Adrenal gland (tissue), 12 donors: ENCODE results near the gene A3GALT2. TPM values are rescaled to one million over a fixed set of nuclear protein-coding genes. Genes with fewer than 3 reads are reported as not detected.

ENCODE experiments used
- DNase-seq, 7 donors: peaks; one replicate each; pipeline ENCODE4 v3.0.0-alpha.2; 2019 to 2020
- H3K27ac ChIP-seq, 5 donors: fragments of 200-600 bp; sonication (generic) in 4 of 5; 1 replicate in 3 of 5; 2 replicates in 2 of 5; pipeline versions ENCODE4 v1.5.1 to v1.8.0; 2016 to 2020; ENCODE audit warnings: mild to moderate bottlenecking in 1 of 5
- H3K27me3 ChIP-seq: fragments of 200-600 bp; 2 replicates; pipeline ENCODE4 v1.8.0; 2021
- H3K36me3 ChIP-seq, 2 donors: fragments of 200-600 bp; replicated peaks in 1 of 2; 1 replicate in 1 of 2; 2 replicates in 1 of 2; pipeline versions ENCODE4 v1.5.1 to v1.8.0; 2018 to 2022
- H3K4me1 ChIP-seq, 2 donors: fragments of 200-600 bp; replicated peaks in 1 of 2; 1 replicate in 1 of 2; 2 replicates in 1 of 2; pipeline versions ENCODE4 v1.5.1 to v1.8.0; 2018 to 2021
- H3K4me3 ChIP-seq, 4 donors: fragments of 200-600 bp; sonication (generic) in 3 of 4; one replicate each; pipeline ENCODE4 v1.5.1; 2016 to 2018
- H3K9me3 ChIP-seq, 3 donors: fragments of 200-600 bp; sonication (generic) in 1 of 3; replicated peaks in 1 of 3; 1 replicate in 2 of 3; 2 replicates in 1 of 3; pipeline versions ENCODE4 v1.5.1 to v1.8.0; 2016 to 2021
- POLR2A ChIP-seq, 2 donors: fragments of 450-650 bp; IDR thresholded peaks; one replicate each; pipeline ENCODE4 v1.6.1; 2017; ENCODE audit warnings: antibody characterized with exemption in 2 of 2, mild to moderate bottlenecking in 2 of 2, moderate library complexity in 1 of 2
- WGBS, 4 donors: extraction: QIAGEN DNeasy Blood & Tissue Kit in 2 of 4; methylation state at CpG; one replicate each; pipeline versions ENCODE4 v1.1.5 to v1.1.7; 2013 to 2017; 5-methylcytosine and 5-hydroxymethylcytosine counted together
- intact Hi-C, 2 donors: fragments of 100-400 bp; cut with DNase I; formaldehyde crosslinking; loops; one replicate each; pipeline versions ENCODE4 v1.14.1 to v1.15.0; 2022 to 2023
- polyA plus RNA-seq, 3 donors: library from polyadenylated mRNA; stranded (reverse); fragments of 200-250 nt in 2 of 3; fragments of 350-450 nt in 1 of 3; fragmentation: Illumina TruSeq in 1 of 3; extraction: RNeasy Lipid Tissue Mini Kit (QIAGEN cat#74804) in 1 of 3; gene quantifications; one replicate each; pipeline ENCODE4 v1.2.3, GENCODE V29; 2013 to 2014
- total RNA-seq, 9 donors: library from RNA; depleted of rRNA in 4 of 9; stranded (reverse); fragments of >200 nt in 4 of 9; fragments of 120-200 nt in 1 of 9; fragmentation: NEBNext Ultra II Directional in 1 of 9; extraction: Animal tissue kit (Norgen Biotek cat#: 25700) in 1 of 9; gene quantifications; one replicate each; pipeline versions ENCODE4 v1.1.0 to v1.2.4, GENCODE V29; 2013 to 2023
- TF ChIP-seq, protein P1 (sequence below), 6 experiments: fragments of 450-650 bp in 4 of 6; fragments of 200-600 bp in 2 of 6; sonication (generic) in 1 of 6; IDR thresholded peaks; 1 replicate in 5 of 6; 2 replicates in 1 of 6; pipeline versions ENCODE4 v1.5.1 to v1.8.0; 2016 to 2021; ENCODE audit warnings: antibody characterized with exemption in 6 of 6, mild to moderate bottlenecking in 2 of 6, moderate library complexity in 1 of 6
- donor health status: healthy with polysubstance abuse.
- donor health status: Bipolar disorder and iron deficiency.
- donor health status: DM: yes; HTN: yes; CAD: no.
- donor health status: DM: no; HTN: no; CAD: no.
- donor health status: DM: no; HTN: no; CAD: no.
- donor health status: DM: yes; HTN: yes; CAD: no.

Gene A3GALT2
- total and polyA plus RNA-seq, 12 donors, result 0.17 to 0.49 TPM; not detected in 10

DNA sequence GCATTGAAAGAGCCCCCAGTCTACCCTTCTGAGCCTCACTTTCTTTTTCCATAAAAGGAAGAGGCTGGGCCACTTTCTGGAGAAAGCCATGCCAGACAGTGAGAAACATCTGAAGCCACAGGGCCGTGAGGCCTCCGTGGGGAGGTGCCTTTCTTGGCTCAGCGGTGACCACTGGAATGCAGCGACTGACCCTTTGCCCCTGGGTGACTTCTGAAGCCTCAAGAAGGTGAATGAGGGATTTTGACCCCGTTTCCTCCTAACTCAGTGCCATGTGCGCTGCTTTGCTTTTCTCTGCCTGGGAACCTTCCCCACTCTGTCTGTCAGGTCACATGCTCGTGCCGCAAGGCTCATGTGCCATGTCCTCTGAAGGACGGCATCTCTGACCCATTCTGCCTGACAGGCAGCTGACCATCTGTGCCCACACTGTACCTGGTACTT lies 44.7 kb upstream of the A3GALT2 start:
- peak in 3 of 7 donors; percentile 23 to 75 (median 57) for DNase-seq
- Histone ChIP-seq H3K9me3 (no peaks in the 10 kb centered on the region), H3K4me1 (peaks cover 3 to 20% of the 10 kb centered on the region in 2 donors), H3K36me3 (peaks cover 0 to 61% of the 10 kb centered on the region in 2 donors), H3K4me3 (no peak overlapping the region), H3K27ac (peak overlapping the region in 3 of 5 donors; percentile 1 to 78 (median 69)), H3K27me3 (no peaks in the 10 kb centered on the region)
- 38 to 62% (median 56%) methylated on average over 8 to 9 of the region's 9 CpGs for WGBS, 4 donors
- intact Hi-C loops, result loop anchor here (2.0 to 10.0 kb wide), 4 partner anchors 67 to 141 kb away; no protein-coding TSS in a partner anchor
- no peak for TF ChIP-seq POLR2A (IDR thresholded peaks at IDR 0.05)
- TF ChIP-seq, protein P1, sequence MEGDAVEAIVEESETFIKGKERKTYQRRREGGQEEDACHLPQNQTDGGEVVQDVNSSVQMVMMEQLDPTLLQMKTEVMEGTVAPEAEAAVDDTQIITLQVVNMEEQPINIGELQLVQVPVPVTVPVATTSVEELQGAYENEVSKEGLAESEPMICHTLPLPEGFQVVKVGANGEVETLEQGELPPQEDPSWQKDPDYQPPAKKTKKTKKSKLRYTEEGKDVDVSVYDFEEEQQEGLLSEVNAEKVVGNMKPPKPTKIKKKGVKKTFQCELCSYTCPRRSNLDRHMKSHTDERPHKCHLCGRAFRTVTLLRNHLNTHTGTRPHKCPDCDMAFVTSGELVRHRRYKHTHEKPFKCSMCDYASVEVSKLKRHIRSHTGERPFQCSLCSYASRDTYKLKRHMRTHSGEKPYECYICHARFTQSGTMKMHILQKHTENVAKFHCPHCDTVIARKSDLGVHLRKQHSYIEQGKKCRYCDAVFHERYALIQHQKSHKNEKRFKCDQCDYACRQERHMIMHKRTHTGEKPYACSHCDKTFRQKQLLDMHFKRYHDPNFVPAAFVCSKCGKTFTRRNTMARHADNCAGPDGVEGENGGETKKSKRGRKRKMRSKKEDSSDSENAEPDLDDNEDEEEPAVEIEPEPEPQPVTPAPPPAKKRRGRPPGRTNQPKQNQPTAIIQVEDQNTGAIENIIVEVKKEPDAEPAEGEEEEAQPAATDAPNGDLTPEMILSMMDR (IDR thresholded peaks at IDR 0.05), result no peak

DNA sequence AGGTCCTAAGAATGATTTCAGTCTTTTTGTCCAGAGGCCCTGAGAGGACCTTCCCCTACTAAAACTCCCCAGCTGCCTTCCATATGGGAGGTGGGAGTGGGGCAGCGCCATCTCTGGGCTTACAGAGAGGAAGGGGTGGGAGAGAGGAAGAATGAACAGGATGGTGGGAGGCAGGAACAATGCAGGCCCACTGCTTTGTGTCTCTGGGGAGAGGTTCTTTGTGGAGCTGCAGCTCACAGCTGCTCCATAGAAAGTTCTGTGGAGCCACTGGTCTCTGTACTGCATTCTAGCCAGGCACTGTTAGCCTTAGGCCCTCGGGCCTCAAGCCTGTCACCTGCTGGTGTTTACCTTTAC lies 43.6 kb upstream of the A3GALT2 start:
- Histone ChIP-seq H3K9me3 (no peaks in the 10 kb centered on the region), H3K27me3 (no peaks in the 10 kb centered on the region), H3K27ac (peak overlapping the region in 2 of 5 donors; percentile 69 to 78), H3K36me3 (peaks cover 0 to 55% of the 10 kb centered on the region in 2 donors), H3K4me3 (no peak overlapping the region), H3K4me1 (peaks cover 3 to 20% of the 10 kb centered on the region in 2 donors)
- 58 to 71% (median 69%) methylated on average over 2 of the region's 2 CpGs for WGBS, 4 donors
- TF ChIP-seq, protein P1 (IDR thresholded peaks at IDR 0.05), result no peak
- no peak for TF ChIP-seq POLR2A (IDR thresholded peaks at IDR 0.05)
- intact Hi-C loops, result loop anchor here (2.0 to 10.0 kb wide), 3 partner anchors 66 to 140 kb away; no protein-coding TSS in a partner anchor
- no peak for DNase-seq

DNA sequence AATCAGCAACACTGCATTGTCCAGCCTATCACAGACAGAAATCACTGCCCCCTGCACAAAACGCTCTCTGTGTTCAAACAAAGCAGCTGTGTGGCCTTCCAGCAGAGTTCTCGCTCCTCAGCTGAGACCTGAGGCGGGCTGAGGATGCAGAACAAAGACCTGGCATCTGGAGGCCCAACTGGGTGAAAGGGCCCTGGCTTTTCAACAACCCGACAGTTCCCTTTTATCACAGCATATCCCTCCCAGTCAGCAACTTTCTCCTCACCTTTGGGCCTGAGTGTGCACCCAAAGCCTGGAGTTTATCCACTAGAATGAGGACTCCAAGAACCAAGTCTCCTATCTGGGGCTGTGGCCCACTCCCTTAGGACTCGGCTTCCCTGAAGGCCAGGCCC lies 42.6 kb upstream of the A3GALT2 start:
- H3K27ac ChIP-seq, result peak overlapping the region in 4 of 5 donors; percentile 8 to 78 (median 36)
- no peaks in the 10 kb centered on the region for H3K27me3 ChIP-seq
- H3K36me3 ChIP-seq, result peaks cover 0 to 45% of the 10 kb centered on the region in 2 donors
- H3K9me3 ChIP-seq, result no peaks in the 10 kb centered on the region
- intact Hi-C loops, result loop anchor here in 1 of 2 donors (10.0 kb wide), 1 partner anchor 139 kb away; no protein-coding TSS in a partner anchor
- peaks cover 3 to 20% of the 10 kb centered on the region in 2 donors for H3K4me1 ChIP-seq
- 69 to 100% (median 73%) methylated on average over 1 to 5 of the region's 5 CpGs for WGBS, 4 donors
- no peak for DNase-seq
- no peak for TF ChIP-seq POLR2A (IDR thresholded peaks at IDR 0.05)
- TF ChIP-seq, protein P1 (IDR thresholded peaks at IDR 0.05), result no peak
- H3K4me3 ChIP-seq, result no peak overlapping the region

DNA sequence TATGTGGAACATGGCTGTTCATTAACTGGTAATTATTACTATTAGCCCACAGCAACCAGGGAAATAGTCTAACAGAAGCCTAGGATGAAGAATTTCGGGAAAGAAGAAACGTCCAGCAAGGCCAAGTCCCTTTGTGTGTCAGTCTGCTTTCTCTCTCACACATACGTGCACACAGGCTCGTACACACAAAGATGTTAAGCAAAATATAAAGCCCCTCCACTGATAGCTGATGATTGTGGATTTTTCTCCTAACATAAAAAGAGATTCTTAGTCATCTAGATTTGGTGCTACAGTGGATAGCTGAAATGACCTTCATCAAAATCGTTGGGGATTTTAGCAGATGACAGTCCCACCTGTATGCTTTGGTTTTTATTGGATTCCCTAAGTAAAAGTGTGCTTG lies 42.1 kb upstream of the A3GALT2 start:
- peak in 1 of 7 donors; percentile 4 for DNase-seq
- intact Hi-C loops, result loop anchor here in 1 of 2 donors (10.0 kb wide), 1 partner anchor 138 kb away; no protein-coding TSS in a partner anchor
- H3K36me3 ChIP-seq, result peaks cover 0 to 40% of the 10 kb centered on the region in 2 donors
- peaks cover 3 to 18% of the 10 kb centered on the region in 2 donors for H3K4me1 ChIP-seq
- peak overlapping the region in 3 of 5 donors; percentile 8 to 78 (median 59) for H3K27ac ChIP-seq
- 64 to 71% (median 67%) methylated on average over 5 of the region's 5 CpGs for whole genome bisulfite sequencing, 4 donors
- TF ChIP-seq POLR2A (IDR thresholded peaks at IDR 0.05), result no peak
- TF ChIP-seq, protein P1 (IDR thresholded peaks at IDR 0.05), result no peak
- no peaks in the 10 kb centered on the region for H3K9me3 ChIP-seq
- no peaks in the 10 kb centered on the region for H3K27me3 ChIP-seq
- H3K4me3 ChIP-seq, result no peak overlapping the region
